SIG-M5 treated with dmso at 0.1 percent for 504 hours (cell line): ENCODE measurements around the gene PCDHGC5.

Experiments
- DNase-seq: peaks from one replicate; lab custom pipeline; 2025; ENCODE audit not compliant: unreplicated experiment; lab: John Stamatoyannopoulos, UW

PCDHGC5 gene

DNA sequence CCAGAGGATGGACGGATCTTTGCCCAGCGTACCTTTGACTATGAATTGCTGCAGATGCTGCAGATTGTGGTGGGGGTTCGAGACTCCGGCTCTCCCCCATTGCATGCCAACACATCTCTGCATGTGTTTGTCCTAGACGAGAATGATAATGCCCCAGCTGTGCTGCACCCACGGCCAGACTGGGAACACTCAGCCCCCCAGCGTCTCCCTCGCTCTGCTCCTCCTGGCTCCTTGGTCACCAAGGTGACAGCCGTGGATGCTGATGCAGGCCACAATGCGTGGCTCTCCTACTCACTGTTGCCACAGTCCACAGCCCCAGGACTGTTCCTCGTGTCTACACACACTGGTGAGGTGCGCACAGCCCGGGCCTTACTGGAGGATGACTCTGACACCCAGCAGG, 1.9 kb downstream of the PCDHGC5 start:
- no peak for DNase-seq

- no peak for DNase-seq
Measured at GRCh38 chr5:141491323-141492167, 2.7 kb downstream of the PCDHGC5 start.

DNA sequence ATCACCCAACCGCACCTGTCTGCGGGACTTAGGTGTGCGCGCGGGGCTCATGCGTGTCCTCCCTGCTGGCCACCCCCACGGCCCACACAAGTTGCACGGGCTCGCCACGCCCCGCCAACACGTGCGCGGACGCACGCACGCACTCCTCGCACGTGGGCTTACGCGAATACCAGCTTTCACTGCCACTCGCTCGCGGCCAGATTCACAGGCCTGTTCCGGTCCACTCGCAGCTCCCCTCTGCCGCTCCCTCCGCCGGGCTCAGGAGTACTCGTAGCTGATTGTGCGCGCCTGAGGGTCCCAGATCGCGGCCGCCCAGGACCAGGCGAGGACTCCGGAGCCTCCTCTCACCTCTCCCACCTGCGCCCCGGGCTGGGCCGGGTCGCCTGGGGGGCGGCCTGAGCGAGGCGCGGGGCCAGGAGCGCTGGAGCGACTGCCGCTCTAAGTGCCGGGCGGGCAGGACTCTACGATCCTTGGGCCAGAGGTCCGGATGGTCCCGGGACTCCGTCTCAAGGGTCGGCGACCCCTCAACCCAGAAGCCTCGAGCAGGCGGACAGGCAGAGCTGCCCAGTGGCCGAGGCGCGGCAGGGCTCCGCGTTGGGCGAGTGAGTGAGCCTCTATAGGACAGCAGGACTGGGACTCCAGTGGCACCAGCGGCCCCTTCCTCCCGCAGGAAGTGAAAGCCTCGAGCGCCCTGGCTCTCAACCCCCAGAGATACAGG, 3.4 kb downstream of the PCDHGC5 start:
- no peak for DNase-seq

DNA sequence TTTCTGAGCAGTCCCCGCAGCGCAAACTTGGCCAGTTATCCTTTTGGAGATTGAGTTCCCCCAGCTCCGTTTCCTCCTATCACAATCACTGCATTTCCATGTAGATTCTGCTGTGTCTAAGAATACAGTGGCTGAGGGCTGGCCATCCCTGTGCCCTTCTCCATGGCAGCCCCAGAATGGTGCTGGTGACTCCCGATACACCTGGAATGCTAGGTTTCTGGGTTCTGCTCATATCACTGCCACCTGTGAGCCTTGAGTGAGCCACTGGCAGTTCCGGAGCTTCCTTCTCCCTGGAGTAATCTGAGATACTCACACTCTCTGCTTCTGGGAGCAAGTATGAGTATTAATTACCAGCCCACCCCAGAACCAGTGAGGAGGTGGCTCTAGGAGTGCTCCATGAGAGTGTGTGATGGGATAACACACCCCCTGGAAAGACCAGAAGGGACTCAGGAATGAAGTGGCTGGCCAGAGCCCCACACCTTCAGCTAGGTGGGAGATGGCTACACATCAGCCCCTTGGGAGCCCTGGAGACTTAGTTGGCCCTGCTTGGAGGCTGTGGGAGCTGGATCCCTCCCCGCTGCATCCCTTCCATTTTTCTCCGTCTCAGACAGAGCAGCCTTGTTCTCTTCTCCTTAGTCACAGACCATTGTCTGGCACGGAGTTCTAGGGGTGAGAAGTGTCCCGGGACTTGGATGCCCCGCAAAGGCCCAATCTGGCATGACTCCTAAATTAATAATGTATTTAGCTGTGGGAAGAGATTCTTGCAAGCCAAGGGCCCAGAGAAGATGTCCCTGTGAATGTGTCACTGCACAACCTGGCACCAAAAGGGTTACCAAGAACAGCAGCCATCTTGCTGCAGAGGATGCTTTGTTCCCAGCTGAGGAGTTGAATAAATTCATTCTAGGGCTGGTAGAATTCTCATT, 4.9 kb downstream of the PCDHGC5 start:
- no peak for DNase-seq

- no peak for DNase-seq
Measured at GRCh38 chr5:141494761-141495452, 6.0 kb downstream of the PCDHGC5 start.

DNA sequence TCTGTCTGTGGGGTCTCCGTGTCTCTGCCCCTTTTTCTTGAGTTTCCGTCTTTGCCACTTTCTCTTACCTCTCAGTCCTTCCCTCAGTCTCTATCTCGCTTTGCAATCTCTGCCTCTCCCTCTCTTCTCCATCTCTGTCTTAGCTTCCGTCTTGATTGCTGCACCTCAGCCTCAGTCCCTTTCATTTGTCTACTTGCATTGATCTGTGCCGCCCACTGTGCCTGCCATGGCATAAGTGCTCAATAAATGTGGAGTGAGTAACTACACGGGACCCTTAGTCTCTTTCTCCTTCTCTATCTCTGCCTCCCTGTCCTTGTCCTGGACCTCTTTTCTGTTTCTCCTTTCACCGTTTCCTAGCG, 6.6 kb downstream of the PCDHGC5 start:
- DNase-seq, result no peak

GRCh38 chr5:141496038-141496437, 7.2 kb downstream of the PCDHGC5 start:
- DNase-seq, result no peak

- no peak for DNase-seq
Measured at GRCh38 chr5:141501761-141502160, 12.9 kb downstream of the PCDHGC5 start.

- no peak for DNase-seq
Measured at GRCh38 chr5:141503681-141504080, 14.8 kb downstream of the PCDHGC5 start.

GRCh38 chr5:141504216-141504615, 15.3 kb downstream of the PCDHGC5 start:
- no peak for DNase-seq

DNA sequence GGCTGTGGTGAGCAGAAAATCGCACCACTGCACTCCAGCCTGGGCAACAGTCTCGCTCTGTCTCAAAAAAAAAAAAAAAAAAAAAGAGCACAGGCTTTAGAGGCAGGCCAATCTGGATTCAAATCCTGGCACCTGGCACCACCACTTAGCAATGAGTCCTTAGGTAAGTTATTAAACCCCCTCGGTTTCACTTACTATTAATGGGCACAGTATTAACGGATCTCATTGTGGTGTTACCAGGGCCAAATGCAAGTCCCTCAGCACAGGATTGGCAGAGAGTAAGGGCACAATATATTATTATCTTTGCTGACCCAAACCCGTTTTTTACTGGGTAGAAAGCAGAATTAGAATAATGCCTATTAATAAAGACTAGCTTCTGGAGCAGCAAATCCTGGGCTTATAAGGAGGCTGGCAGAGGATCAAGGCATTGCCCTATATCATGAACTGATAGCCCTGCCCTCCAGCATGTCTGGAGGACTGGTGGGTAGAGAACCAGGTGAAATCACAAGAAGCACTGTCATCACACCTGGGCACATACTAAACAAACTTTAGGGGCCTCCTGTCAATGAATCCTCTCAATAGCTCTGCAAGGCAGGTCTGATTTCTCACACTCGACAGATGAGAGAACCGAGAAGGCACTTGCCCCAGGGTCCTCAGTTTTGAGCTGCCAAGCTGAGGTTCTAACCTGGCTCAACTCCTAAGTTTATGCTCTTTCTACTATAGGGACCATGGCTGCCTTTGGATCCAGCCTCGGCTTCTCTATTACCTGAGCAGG, 17.7 kb downstream of the PCDHGC5 start:
- DNase-seq, result no peak

DNA sequence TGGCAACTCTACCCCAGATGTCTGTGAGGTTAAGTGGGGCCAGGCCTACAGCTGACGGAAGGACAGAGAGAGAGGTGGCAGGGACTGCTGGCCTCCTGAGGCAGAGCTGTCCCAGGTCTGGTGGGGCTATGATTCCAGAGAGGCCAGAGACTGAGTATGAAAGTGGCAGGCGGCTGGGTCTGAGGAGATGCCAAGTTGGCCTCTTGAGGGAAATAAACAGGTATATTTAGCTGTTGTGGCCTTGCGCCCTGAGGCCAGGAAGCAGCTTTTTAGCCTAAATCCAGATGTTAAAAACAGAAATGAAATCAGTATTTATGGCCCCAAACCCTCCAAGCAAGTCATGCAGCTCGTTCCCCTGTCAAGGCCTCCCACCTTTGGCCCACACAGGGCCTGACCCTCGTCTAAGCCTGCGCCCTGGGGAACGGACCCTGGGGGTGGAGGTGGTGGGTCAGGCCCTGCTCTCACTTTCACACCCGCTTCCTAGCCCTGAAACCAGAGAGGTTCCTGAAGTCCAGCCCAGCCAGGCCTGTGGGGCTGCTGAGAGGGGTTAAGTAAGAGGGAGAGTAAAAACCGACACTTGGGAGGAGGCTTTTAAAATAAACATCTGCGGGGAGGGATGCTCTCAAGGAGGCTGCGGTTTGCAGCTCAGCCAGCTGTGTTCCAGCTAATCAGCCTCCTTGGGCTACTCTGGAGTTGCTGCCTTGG, 18.7 kb downstream of the PCDHGC5 start:
- peak; percentile 84 for DNase-seq

DNA sequence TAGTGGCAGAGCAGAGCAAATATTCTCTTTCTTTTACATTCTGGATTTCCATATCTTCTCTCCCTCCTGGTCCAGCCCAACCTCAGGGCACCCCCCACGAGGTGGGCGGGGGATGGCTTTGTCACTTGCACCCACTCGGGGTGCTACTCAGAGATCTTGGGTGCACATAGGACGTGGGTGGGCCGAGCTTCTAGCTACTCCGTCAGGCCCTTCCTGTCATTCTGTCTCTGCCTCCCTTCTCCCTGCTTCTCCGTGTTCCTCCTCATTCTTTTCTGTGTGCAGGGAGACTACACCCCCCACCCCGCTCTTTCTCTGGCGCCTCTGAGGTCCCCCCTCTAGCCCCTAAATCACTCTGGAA, 19.5 kb downstream of the PCDHGC5 start:
- peak; percentile 34 for DNase-seq

DNA sequence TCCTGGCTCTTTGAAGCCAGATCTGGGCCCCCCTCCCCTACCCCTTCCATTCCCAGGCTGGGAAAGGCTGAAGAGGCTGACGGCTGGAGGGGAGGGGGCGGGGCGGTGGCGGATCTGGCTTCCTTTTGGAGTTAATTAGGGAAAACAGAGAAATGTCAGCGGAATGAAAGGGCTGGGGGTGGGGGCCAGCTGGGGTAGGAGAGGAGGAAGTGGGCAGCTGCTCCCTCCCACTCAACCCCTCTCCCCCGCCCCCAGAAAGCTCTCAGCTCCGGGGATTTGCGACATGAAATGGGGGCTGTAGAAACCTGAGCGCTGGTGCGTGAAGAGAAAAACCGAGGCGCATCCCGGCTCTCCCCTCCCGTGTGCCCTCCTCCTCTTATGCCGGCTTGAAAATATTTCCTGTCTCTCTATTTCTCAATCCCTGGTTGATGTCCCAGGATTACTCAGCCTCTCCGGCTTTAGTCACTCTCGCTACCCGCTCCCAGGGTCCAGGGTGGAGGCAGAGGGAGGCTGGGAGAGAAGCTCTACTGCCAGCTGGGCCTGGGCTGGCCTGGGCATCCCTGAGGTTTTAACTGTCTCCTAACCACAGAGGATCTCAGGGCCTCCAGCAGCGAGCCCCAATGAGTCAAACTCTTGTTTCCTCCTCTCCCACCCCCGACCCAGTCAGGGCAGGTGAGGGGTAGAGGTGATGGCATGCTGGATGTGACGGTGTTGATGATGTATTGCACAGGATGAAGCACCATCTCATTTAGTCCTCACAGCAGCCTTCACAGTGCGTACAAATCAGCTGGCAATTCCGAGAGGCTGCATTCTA, 20.1 kb downstream of the PCDHGC5 start:
- peak; percentile 93 for DNase-seq

- DNase-seq, result no peak
Measured at GRCh38 chr5:141510160-141510559, 21.3 kb downstream of the PCDHGC5 start.

- DNase-seq, result no peak
Measured at GRCh38 chr5:141510850-141511601, 22.1 kb downstream of the PCDHGC5 start.

DNA sequence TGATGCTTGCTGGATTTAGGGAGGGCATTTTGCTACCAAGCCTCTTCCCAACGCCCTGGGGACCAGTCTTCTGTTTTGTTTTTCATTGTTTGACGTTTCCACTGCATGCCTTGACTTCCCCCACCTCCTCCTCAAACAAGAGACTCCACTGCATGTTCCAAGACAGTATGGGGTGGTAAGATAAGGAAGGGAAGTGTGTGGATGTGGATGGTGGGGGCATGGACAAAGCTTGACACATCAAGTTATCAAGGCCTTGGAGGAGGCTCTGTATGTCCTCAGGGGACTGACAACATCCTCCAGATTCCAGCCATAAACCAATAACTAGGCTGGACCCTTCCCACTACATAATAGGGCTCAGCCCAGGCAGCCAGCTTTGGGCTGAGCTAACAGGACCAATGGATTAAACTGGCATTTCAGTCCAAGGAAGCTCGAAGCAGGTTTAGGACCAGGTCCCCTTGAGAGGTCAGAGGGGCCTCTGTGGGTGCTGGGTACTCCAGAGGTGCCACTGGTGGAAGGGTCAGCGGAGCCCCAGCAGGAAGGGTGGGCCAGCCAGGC, 23.0 kb downstream of the PCDHGC5 start:
- no peak for DNase-seq
